B cell (primary cell): ENCODE data around the gene HSPA1A. TPM values are rescaled to one million over a fixed set of nuclear protein-coding genes. Genes with fewer than 3 reads are reported as not detected.

Experiments
- ATAC-seq: fragments of 200-7000 bp; cut with Tn5 transposase; one replicate; pipeline ENCODE4 v1.10.0; 2021; ENCODE audit warnings: low read depth, mild to moderate bottlenecking, moderate number of reproducible peaks, moderate library complexity
- CTCF ChIA-PET: fragments of 350-600 bp; sonication (Branson Sonifier 250); formaldehyde crosslinking; loops from one replicate; lab custom pipeline; 2021; ENCODE audit warnings: antibody characterized with exemption, inconsistent platforms; lab: Charles Lee
- POLR2A ChIA-PET: fragments of 350-600 bp; sonication (Branson Sonifier 250); formaldehyde crosslinking; loops from one replicate; lab custom pipeline; 2021; ENCODE audit warnings: antibody characterized with exemption; lab: Charles Lee
- DNase-seq: peaks from one replicate; pipeline ENCODE4 v3.0.0; 2013
- H2AFZ ChIP-seq: 2 replicates; pipeline ENCODE4 v1.6.1; 2012; ENCODE audit warnings: mild to moderate bottlenecking, low read depth, low read length; ENCODE audit not compliant: insufficient read depth, poor library complexity, severe bottlenecking
- H3K27ac ChIP-seq, 2 donors: 1 replicate in 1 of 2; 2 replicates in 1 of 2; pipeline ENCODE4 v1.5.1; 2012 to 2013; ENCODE audit warnings: low read length in 2 of 2, mild to moderate bottlenecking in 2 of 2, moderate library complexity in 1 of 2
- H3K27me3 ChIP-seq, 4 experiments: fragments of 200-600 bp in 1 of 4; sonication (generic) in 1 of 4; replicated peaks in 1 of 4; 1 replicate in 2 of 4; 2 replicates in 2 of 4; pipeline versions ENCODE4 v1.6.1 to v1.7.0; 2013 to 2016; ENCODE audit warnings: low read length in 3 of 4, mild to moderate bottlenecking in 2 of 4, mixed read lengths in 1 of 4, moderate library complexity in 1 of 4; ENCODE audit not compliant: insufficient read depth in 4 of 4, control insufficient read depth in 3 of 4; ENCODE audit errors: control extremely low read depth in 1 of 4
- H3K36me3 ChIP-seq, 2 experiments: replicated peaks in 1 of 2; 1 replicate in 1 of 2; 2 replicates in 1 of 2; pipeline versions ENCODE4 v1.6.1 to v1.7.1; 2013; ENCODE audit warnings: low read length in 1 of 2; ENCODE audit not compliant: insufficient read depth in 2 of 2, control insufficient read depth in 1 of 2; ENCODE audit errors: control extremely low read depth in 1 of 2, extremely low read depth in 1 of 2
- H3K4me1 ChIP-seq, 2 donors: fragments of 200-600 bp in 1 of 2; sonication (generic) in 1 of 2; 1 replicate in 1 of 2; 2 replicates in 1 of 2; pipeline versions ENCODE4 v1.5.1 to v1.6.1; 2013 to 2017; ENCODE audit warnings: low read length in 2 of 2; ENCODE audit not compliant: control insufficient read depth in 2 of 2, insufficient read depth in 2 of 2
- H3K4me2 ChIP-seq: replicated peaks from 2 replicates; pipeline ENCODE3; 2012; ENCODE audit warnings: mild to moderate bottlenecking, low read depth, low read length; ENCODE audit not compliant: poor library complexity, severe bottlenecking
- H3K4me3 ChIP-seq, 5 experiments: fragments of 200-600 bp in 1 of 5; sonication (generic) in 1 of 5; 1 replicate in 3 of 5; 2 replicates in 2 of 5; pipeline versions ENCODE4 v1.5.1 to v1.7.0; 2011 to 2016; ENCODE audit warnings: low read length in 4 of 5, mild to moderate bottlenecking in 4 of 5, low read depth in 2 of 5, control low read depth in 1 of 5, moderate library complexity in 1 of 5; ENCODE audit not compliant: insufficient read depth in 1 of 5; ENCODE audit errors: control extremely low read depth in 1 of 5, extremely low read depth in 1 of 5
- H3K79me2 ChIP-seq: fragments of 200-600 bp; sonication (generic); one replicate; pipeline ENCODE4 v1.6.0; 2016; ENCODE audit warnings: low read length; ENCODE audit not compliant: control insufficient read depth, insufficient read depth
- H3K9ac ChIP-seq: fragments of 200-600 bp; sonication (generic); 2 replicates; pipeline ENCODE4 v1.6.1; 2017; ENCODE audit warnings: mild to moderate bottlenecking, low read length, moderate library complexity
- H3K9me3 ChIP-seq, 3 donors: one replicate each; pipeline versions ENCODE4 v1.6.1 to v1.7.1; 2013; ENCODE audit warnings: low read length in 2 of 3; ENCODE audit not compliant: control insufficient read depth in 2 of 3, insufficient read depth in 1 of 3; ENCODE audit errors: control extremely low read depth in 1 of 3
- H4K20me1 ChIP-seq: 2 replicates; pipeline ENCODE4 v1.6.0; 2012; ENCODE audit warnings: mild to moderate bottlenecking, low read length; ENCODE audit not compliant: insufficient read depth, control insufficient read depth, poor library complexity, severe bottlenecking
- H3K27ac Mint-ChIP-seq: one replicate; pipeline ENCODE4 v1.8.0; 2021; ENCODE audit warnings: mixed read lengths
- H3K27me3 Mint-ChIP-seq: one replicate; pipeline ENCODE4 v1.8.0; 2021; ENCODE audit warnings: mixed read lengths
- H3K4me1 Mint-ChIP-seq: one replicate; pipeline ENCODE4 v1.8.0; 2021; ENCODE audit warnings: mixed read lengths
- H3K4me3 Mint-ChIP-seq: one replicate; pipeline ENCODE4 v1.8.0; 2021; ENCODE audit warnings: mixed read lengths
- H3K9me3 Mint-ChIP-seq: one replicate; pipeline ENCODE4 v1.8.0; 2022; ENCODE audit warnings: mixed read lengths; ENCODE audit not compliant: insufficient read depth
- CTCF ChIP-seq: fragments of 200-600 bp; IDR thresholded peaks from one replicate; pipeline ENCODE4 v1.8.0; 2022; ENCODE audit warnings: antibody characterized with exemption, mild to moderate bottlenecking
- EZH2 ChIP-seq: IDR thresholded peaks from 2 replicates; pipeline ENCODE4 v1.6.1; 2012; ENCODE audit warnings: borderline replicate concordance, low read depth, mild to moderate bottlenecking, moderate library complexity, low read length; ENCODE audit not compliant: insufficient read depth, poor library complexity, severe bottlenecking
- WGBS: methylation state at CpG from one replicate; pipeline ENCODE4 v1.1.5; 2013; ENCODE audit warnings: missing lambda C conversion rate; ENCODE audit not compliant: insufficient coverage; 5-methylcytosine and 5-hydroxymethylcytosine counted together
- intact Hi-C: fragments of 100-400 bp; cut with micrococcal nuclease; formaldehyde crosslinking; loops from one replicate; pipeline ENCODE4 v1.10.0; 2022
- polyA plus RNA-seq: library from polyadenylated mRNA; depleted of rRNA; stranded (reverse); fragments of >200 nt; gene quantifications from 2 replicates; pipeline ENCODE4 v1.2.3, GENCODE V29; 2012
- total RNA-seq, 2 donors: library from RNA; stranded (reverse); fragments of 120-200 nt in 1 of 2; gene quantifications; 1 replicate in 1 of 2; 2 replicates in 1 of 2; pipeline versions ENCODE4 v1.2.3 to v1.2.4, GENCODE V29; 2013 to 2022

The HSPA1A gene
- total and polyA plus RNA-seq, 2 donors (not counting 1 experiment from before 2014, with no cell fraction given): 61.2 to 129 TPM

DNA sequence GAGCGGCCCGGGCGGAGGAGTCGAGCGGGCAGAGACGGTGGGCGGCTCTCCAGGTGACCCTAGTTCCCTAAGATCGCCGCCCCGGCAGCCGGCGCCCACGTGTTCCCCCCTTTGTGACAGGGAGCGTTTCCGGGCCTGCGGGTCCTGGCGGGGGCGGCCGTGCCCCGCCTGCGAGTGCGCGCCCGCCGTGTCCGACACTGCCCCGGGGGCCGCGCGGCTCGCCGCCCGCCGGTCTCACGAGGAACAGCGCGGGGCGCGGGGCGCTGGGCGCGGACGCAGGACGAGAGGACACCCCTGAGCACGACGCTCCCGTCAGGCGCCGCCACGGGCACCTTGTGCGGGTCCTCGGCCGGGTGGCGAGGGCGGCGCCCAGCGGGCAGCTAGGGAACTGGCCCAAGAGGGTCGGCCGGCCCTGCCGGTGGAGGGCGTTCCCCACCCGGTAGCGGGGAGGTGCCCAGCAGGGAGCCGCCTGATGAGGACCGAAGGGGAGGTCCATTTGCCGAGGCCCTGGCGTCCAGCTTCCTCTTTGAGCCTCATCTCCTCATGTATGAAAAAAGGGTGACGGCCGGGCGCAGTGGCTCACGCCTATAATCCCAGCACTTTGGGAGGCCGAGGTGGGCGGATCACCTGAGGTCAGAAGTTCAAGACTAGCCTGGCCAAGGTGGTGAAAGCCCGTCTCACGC, 19.6 kb upstream of the HSPA1A start, which contains the start of gene VARS1:
Gene VARS1, minus strand, starts transcription at position 137 of the 683 bp plus-strand sequence. CDS start 535 bp downstream, outside the sequence.
- peak within 1 kb of the TSS; percentile 97 for H3K4me2 ChIP-seq
- ATAC-seq (peak; percentile 91), DNase-seq (peak; percentile 96)
- intact Hi-C loops: loop anchor here (1.0 to 5.0 kb wide), 7 partner anchors 11 to 128 kb away; partner anchors contain the start of genes CSNK2B, HSPA1A, HSPA1L and LSM2
- WGBS: 1% methylated on average over 75 of the region's 75 CpGs
- no peaks in the 10 kb centered on the region for H3K9me3 ChIP-seq
- no peaks in the 10 kb centered on the region for H3K27me3 ChIP-seq
- H3K9ac ChIP-seq: peak within 1 kb of the TSS; percentile 92
- no peaks in the 10 kb centered on the region for H4K20me1 ChIP-seq
- H3K36me3 ChIP-seq: peaks cover 0 to 28% of the 10 kb centered on the region in 2 experiments
- peak within 1 kb of the TSS; percentile 72 to 96 (median 95) for H3K4me3 ChIP-seq
- peak within 1 kb of the TSS; percentile 75 to 87 for H3K27ac ChIP-seq
- H3K4me1 Mint-ChIP-seq: peaks cover 54% of the 10 kb centered on the region
- H2AFZ ChIP-seq: peak within 1 kb of the TSS; percentile 80
- ChIA-PET CTCF (interaction anchor here (0.6 to 2.8 kb wide), 20 partner anchors 10 to 142 kb away, joined by 3 to 20 read pairs (median 4); partner anchors contain the start of genes ABHD16A, DDAH2, HSPA1A and HSPA1B), POLR2A (interaction anchor here (0.5 to 3.5 kb wide), 15 partner anchors 10 to 143 kb away, joined by 3 to 38 read pairs (median 5); partner anchors contain the start of genes BAG6, CLIC1, HSPA1A and HSPA1B)
- no peaks in the 10 kb centered on the region for H3K9me3 Mint-ChIP-seq
- peaks cover 45 to 59% of the 10 kb centered on the region in 2 donors for H3K4me1 ChIP-seq
- TF ChIP-seq EZH2 (no peak), CTCF (peak; percentile 79)
- peak within 1 kb of the TSS; percentile 99 for H3K27ac Mint-ChIP-seq
- peaks cover 30% of the 10 kb centered on the region for H3K79me2 ChIP-seq
- H3K27me3 Mint-ChIP-seq: no peaks in the 10 kb centered on the region
- H3K4me3 Mint-ChIP-seq: peak within 1 kb of the TSS; percentile 97
